Endothelial cell of umbilical vein (primary cell): ENCODE measurements around the gene MMP2. TPM values are rescaled to one million over a fixed set of nuclear protein-coding genes. Genes with fewer than 3 reads are reported as not detected.
A peak's percentile ranks its signal among the peaks of the same experiment; 100 is the strongest.

Experiments
- BruUV-seq: library from RNA; stranded (reverse); fragments of 400-500 nt; replicated peaks from 2 replicates; lab custom pipeline; 2021; lab: Mats Ljungman, UMichigan
- CTCF ChIA-PET: fragments of 300-600, 350-600 bp; sonication (Branson Sonifier 250); formaldehyde crosslinking; loops from one replicate; lab custom pipeline; 2021; ENCODE audit warnings: antibody characterized with exemption, inconsistent platforms; lab: Charles Lee
- POLR2A ChIA-PET: fragments of 300-600, 350-600 bp; sonication (Branson Sonifier 250); formaldehyde crosslinking; loops from one replicate; lab custom pipeline; 2021; ENCODE audit warnings: antibody characterized with exemption, inconsistent platforms; lab: Charles Lee
- DNase-seq: peaks from one replicate; pipeline ENCODE4 v3.0.0-alpha.2; 2011; ENCODE audit warnings: low read depth, low spot score
- FAIRE-seq: peaks from 2 replicates; lab custom pipeline; 2011; peaks lifted over from hg19 to GRCh38; lab: Jason Lieb, UNC
- H2AFZ ChIP-seq: 2 replicates; pipeline ENCODE4 v1.6.0; 2012; ENCODE audit warnings: low read depth, low read length, control low read depth, inconsistent platforms
- H3K27ac ChIP-seq: 2 replicates; pipeline ENCODE4 v1.5.1; 2011; ENCODE audit warnings: low read depth, mild to moderate bottlenecking, control low read depth, low read length, moderate library complexity; ENCODE audit not compliant: insufficient read depth
- H3K27me3 ChIP-seq, 2 experiments: 2 replicates each; pipeline versions ENCODE4 v1.6.0 to v1.6.1; 2011; ENCODE audit warnings: low read length in 2 of 2, mixed read lengths in 1 of 2; ENCODE audit not compliant: control insufficient read depth in 2 of 2, insufficient read depth in 2 of 2
- H3K36me3 ChIP-seq, 2 experiments: 2 replicates in 1 of 2; 3 replicates in 1 of 2; pipeline ENCODE4 v1.5.1; 2011; ENCODE audit warnings: low read length in 2 of 2, mild to moderate bottlenecking in 1 of 2, moderate library complexity in 1 of 2; ENCODE audit not compliant: control insufficient read depth in 2 of 2, insufficient read depth in 2 of 2; ENCODE audit errors: extremely low read depth in 1 of 2
- H3K4me1 ChIP-seq: 3 replicates; pipeline ENCODE4 v1.5.1; 2011; ENCODE audit warnings: mild to moderate bottlenecking, low read length; ENCODE audit not compliant: control insufficient read depth, insufficient read depth; ENCODE audit errors: extremely low read depth
- H3K4me2 ChIP-seq: 2 replicates; pipeline ENCODE4 v1.6.1; 2011; ENCODE audit warnings: low read length, control low read depth, mixed read lengths; ENCODE audit not compliant: insufficient read depth
- H3K4me3 ChIP-seq, 3 experiments: fragments of 200-600 bp in 1 of 3; sonication (generic), shearing (Covaris generic) in 1 of 3; replicated peaks in 1 of 3; 2 replicates each; pipeline ENCODE4 v1.5.1; 2011 to 2016; ENCODE audit warnings: control low read depth in 3 of 3, low read length in 3 of 3, mild to moderate bottlenecking in 2 of 3, inconsistent platforms in 1 of 3, low read depth in 1 of 3, moderate library complexity in 1 of 3; ENCODE audit not compliant: insufficient read depth in 1 of 3
- H3K79me2 ChIP-seq: 2 replicates; pipeline ENCODE4 v1.6.0; 2012; ENCODE audit warnings: low read length, inconsistent platforms; ENCODE audit not compliant: control insufficient read depth, insufficient read depth
- H3K9ac ChIP-seq: replicated peaks from 2 replicates; pipeline ENCODE3; 2011; ENCODE audit warnings: low read length, control low read depth; ENCODE audit not compliant: insufficient read depth; ENCODE audit errors: extremely low read depth
- H3K9me1 ChIP-seq: replicated peaks from 3 replicates; pipeline ENCODE4 v1.6.0; 2011; ENCODE audit warnings: mild to moderate bottlenecking, low read length; ENCODE audit not compliant: control insufficient read depth, insufficient read depth; ENCODE audit errors: extremely low read depth
- H3K9me3 ChIP-seq: replicated peaks from 2 replicates; pipeline ENCODE4 v1.5.1; 2012; ENCODE audit warnings: low read length, inconsistent platforms; ENCODE audit not compliant: control insufficient read depth, insufficient read depth
- H4K20me1 ChIP-seq: replicated peaks from 2 replicates; pipeline ENCODE3; 2011; ENCODE audit warnings: mild to moderate bottlenecking, low read length; ENCODE audit not compliant: control insufficient read depth, insufficient read depth; ENCODE audit errors: extremely low read depth
- GATA2 ChIP-seq: IDR thresholded peaks from 2 replicates; pipeline ENCODE4 v1.7.0; 2011; ENCODE audit warnings: low read depth, mild to moderate bottlenecking, moderate library complexity, mixed read lengths, low read length; ENCODE audit not compliant: insufficient read length, insufficient read depth
- JUN ChIP-seq: IDR thresholded peaks from 2 replicates; pipeline ENCODE4 v1.6.1; 2011; ENCODE audit warnings: borderline replicate concordance, low read depth; ENCODE audit not compliant: insufficient read length, insufficient read depth
- POLR2A ChIP-seq: IDR thresholded peaks from 2 replicates; pipeline ENCODE4 v1.6.1; 2012; ENCODE audit warnings: low read depth, mild to moderate bottlenecking, control low read depth, low read length
- POLR2AphosphoS5 ChIP-seq: IDR thresholded peaks from 2 replicates; pipeline ENCODE4 v1.6.1; 2012; ENCODE audit warnings: low read depth, mild to moderate bottlenecking, control low read depth, low read length, moderate library complexity; ENCODE audit not compliant: insufficient read depth
- dilution Hi-C: fragments of 300-500 bp; cut with MboI; formaldehyde crosslinking; loops from one replicate; pipeline ENCODE4 v1.15.0; 2019; ENCODE audit warnings: low sequenced_read_pairs; ENCODE audit not compliant: extremely low pct_ligation_motif_present
- intact Hi-C: fragments of 100-400 bp; cut with micrococcal nuclease; formaldehyde crosslinking; loops from one replicate; pipeline ENCODE4 v1.10.0; 2022
- polyA plus RNA-seq, 4 experiments: library from polyadenylated mRNA; depleted of rRNA in 3 of 4; stranded (reverse) in 3 of 4; unstranded in 1 of 4; fragments of >200 nt; gene quantifications; 2 replicates each; pipeline versions ENCODE4 v1.2.1 to v1.2.3, GENCODE V29; 2011 to 2012; ENCODE audit warnings: missing spikeins in 1 of 4
- total RNA-seq: library from RNA; stranded (reverse); gene quantifications from 2 replicates; pipeline ENCODE4 v1.2.3, GENCODE V29; 2021
- TF ChIP-seq, protein P1 (sequence below), 2 donors: IDR thresholded peaks; 1 replicate in 1 of 2; 2 replicates in 1 of 2; pipeline ENCODE4 v1.5.1; 2011; ENCODE audit warnings: low read length in 2 of 2, mild to moderate bottlenecking in 2 of 2, moderate library complexity in 2 of 2, control low read depth in 1 of 2, inconsistent platforms in 1 of 2, low read depth in 1 of 2; ENCODE audit not compliant: insufficient read depth in 1 of 2; ENCODE audit errors: extremely low read depth in 1 of 2
- TF ChIP-seq, protein P2 (sequence below): IDR thresholded peaks from 2 replicates; pipeline ENCODE4 v1.6.1; 2011; ENCODE audit not compliant: insufficient read depth, insufficient read length

MMP2 gene
- total and polyA plus RNA-seq, 2 donors (not counting 3 experiments of a cell fraction or from before 2014, with no cell fraction given): 771 to 1,508 TPM

DNA sequence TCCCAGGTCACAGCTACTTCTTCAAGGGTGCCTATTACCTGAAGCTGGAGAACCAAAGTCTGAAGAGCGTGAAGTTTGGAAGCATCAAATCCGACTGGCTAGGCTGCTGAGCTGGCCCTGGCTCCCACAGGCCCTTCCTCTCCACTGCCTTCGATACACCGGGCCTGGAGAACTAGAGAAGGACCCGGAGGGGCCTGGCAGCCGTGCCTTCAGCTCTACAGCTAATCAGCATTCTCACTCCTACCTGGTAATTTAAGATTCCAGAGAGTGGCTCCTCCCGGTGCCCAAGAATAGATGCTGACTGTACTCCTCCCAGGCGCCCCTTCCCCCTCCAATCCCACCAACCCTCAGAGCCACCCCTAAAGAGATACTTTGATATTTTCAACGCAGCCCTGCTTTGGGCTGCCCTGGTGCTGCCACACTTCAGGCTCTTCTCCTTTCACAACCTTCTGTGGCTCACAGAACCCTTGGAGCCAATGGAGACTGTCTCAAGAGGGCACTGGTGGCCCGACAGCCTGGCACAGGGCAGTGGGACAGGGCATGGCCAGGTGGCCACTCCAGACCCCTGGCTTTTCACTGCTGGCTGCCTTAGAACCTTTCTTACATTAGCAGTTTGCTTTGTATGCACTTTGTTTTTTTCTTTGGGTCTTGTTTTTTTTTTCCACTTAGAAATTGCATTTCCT is 26.5 kb downstream of the MMP2 start:
- H3K36me3 ChIP-seq: peaks cover 40 to 43% of the 10 kb centered on the region in 2 experiments
- TF ChIP-seq JUN (no peak), POLR2A (no peak), GATA2 (no peak), POLR2AphosphoS5 (no peak)
- TF ChIP-seq, protein P1, sequence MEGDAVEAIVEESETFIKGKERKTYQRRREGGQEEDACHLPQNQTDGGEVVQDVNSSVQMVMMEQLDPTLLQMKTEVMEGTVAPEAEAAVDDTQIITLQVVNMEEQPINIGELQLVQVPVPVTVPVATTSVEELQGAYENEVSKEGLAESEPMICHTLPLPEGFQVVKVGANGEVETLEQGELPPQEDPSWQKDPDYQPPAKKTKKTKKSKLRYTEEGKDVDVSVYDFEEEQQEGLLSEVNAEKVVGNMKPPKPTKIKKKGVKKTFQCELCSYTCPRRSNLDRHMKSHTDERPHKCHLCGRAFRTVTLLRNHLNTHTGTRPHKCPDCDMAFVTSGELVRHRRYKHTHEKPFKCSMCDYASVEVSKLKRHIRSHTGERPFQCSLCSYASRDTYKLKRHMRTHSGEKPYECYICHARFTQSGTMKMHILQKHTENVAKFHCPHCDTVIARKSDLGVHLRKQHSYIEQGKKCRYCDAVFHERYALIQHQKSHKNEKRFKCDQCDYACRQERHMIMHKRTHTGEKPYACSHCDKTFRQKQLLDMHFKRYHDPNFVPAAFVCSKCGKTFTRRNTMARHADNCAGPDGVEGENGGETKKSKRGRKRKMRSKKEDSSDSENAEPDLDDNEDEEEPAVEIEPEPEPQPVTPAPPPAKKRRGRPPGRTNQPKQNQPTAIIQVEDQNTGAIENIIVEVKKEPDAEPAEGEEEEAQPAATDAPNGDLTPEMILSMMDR (IDR thresholded peaks at IDR 0.05; ENCODE audit: extremely low read depth in 1 of 2, insufficient read depth in 1 of 2, low read depth in 1 of 2, low read length in 2 of 2): no peak
- TF ChIP-seq, protein P2, sequence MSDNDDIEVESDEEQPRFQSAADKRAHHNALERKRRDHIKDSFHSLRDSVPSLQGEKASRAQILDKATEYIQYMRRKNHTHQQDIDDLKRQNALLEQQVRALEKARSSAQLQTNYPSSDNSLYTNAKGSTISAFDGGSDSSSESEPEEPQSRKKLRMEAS: no peak
- H3K9me3 ChIP-seq: no peaks in the 10 kb centered on the region
- H3K9ac ChIP-seq: no peak overlapping the region
- dilution Hi-C loops (no loop called here), intact Hi-C loops (no loop called here)
- H4K20me1 ChIP-seq: no peaks in the 10 kb centered on the region
- ChIA-PET CTCF (interaction anchor here (0.7 to 1.7 kb wide), 2 partner anchors 10 to 33 kb away, joined by 3 to 4 read pairs; no protein-coding TSS in a partner anchor), POLR2A (no interaction called here)
- H3K79me2 ChIP-seq: peaks cover 15% of the 10 kb centered on the region
- no peak overlapping the region for H3K4me3 ChIP-seq
- FAIRE-seq (no peak), DNase-seq (no peak)
- H3K27me3 ChIP-seq: no peaks in the 10 kb centered on the region
- H2AFZ ChIP-seq: no peak overlapping the region
- no peak overlapping the region for H3K27ac ChIP-seq
- no peaks in the 10 kb centered on the region for H3K9me1 ChIP-seq
- peaks cover 37% of the 10 kb centered on the region for H3K4me1 ChIP-seq
- H3K4me2 ChIP-seq: no peak overlapping the region
- TSS peak; percentile 79 for BruUV-seq
